Urinary bladder (tissue), 4 donors: ENCODE results near the gene NACC2. TPM values are rescaled to one million over a fixed set of nuclear protein-coding genes. Genes with fewer than 3 reads are reported as not detected.

Experiments used
- DNase-seq: peaks from one replicate; pipeline ENCODE4 v3.0.0-alpha.2; 2015; ENCODE audit errors: extremely low spot score
- H3K27ac ChIP-seq: one replicate; pipeline ENCODE4 v1.5.1; 2013; ENCODE audit warnings: low read depth, mild to moderate bottlenecking, moderate library complexity
- H3K36me3 ChIP-seq: one replicate; pipeline ENCODE4 v1.6.1; 2013; ENCODE audit warnings: mild to moderate bottlenecking, moderate library complexity; ENCODE audit not compliant: insufficient read depth
- H3K4me1 ChIP-seq: one replicate; pipeline ENCODE4 v1.6.1; 2013; ENCODE audit warnings: mild to moderate bottlenecking, moderate library complexity; ENCODE audit not compliant: insufficient read depth
- H3K4me3 ChIP-seq: one replicate; pipeline ENCODE4 v1.5.1; 2013; ENCODE audit warnings: low read depth, low read length
- WGBS: extraction: QIAGEN DNeasy Blood & Tissue Kit; methylation state at CpG from one replicate; pipeline ENCODE4 v1.1.7; 2013; 5-methylcytosine and 5-hydroxymethylcytosine counted together
- polyA plus RNA-seq: library from polyadenylated mRNA; stranded (reverse); fragments of 200-250 nt; gene quantifications from one replicate; pipeline ENCODE4 v1.2.3, GENCODE V29; 2013
- total RNA-seq: library from RNA; depleted of rRNA; stranded (reverse); fragments of >200 nt; gene quantifications from one replicate; pipeline ENCODE4 v1.2.3, GENCODE V29; 2014
- donor health status: healthy with polysubstance abuse.
- donor health status: healthy.

Gene NACC2
- total and polyA plus RNA-seq, 2 donors: 14.9 to 54.1 TPM

- no peak for DNase-seq
- H3K36me3 ChIP-seq: no peaks in the 10 kb centered on the region
- H3K27ac ChIP-seq: no peak overlapping the region
- no peaks in the 10 kb centered on the region for H3K4me1 ChIP-seq
- 94% methylated on average over 11 of the region's 11 CpGs for WGBS
- no peak overlapping the region for H3K4me3 ChIP-seq
Measured at GRCh38 chr9:136002215-136002614, 92.9 kb downstream of the NACC2 start.

DNA sequence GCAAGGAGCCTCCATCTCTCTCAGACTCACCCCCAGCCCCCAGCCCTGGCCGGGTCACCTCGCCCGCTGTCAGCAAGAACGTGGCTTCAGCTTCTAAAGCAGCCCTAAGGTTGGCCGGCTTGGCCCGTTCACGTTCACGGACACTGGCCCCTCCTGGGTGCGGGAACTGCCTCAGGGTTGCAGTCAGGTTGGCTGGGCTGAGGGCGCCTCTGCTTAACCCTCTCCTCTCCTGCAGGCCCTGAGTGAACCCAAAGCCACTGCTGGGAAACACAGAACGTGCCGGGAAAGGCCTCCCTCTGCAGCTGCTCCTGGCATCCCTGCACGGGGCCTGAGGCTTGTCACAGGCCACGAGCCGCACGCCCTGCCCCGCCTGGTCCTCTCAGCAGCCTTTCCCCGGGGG, 93.9 kb downstream of the NACC2 start:
- no peaks in the 10 kb centered on the region for H3K4me1 ChIP-seq
- WGBS: 59% methylated on average over 18 of the region's 18 CpGs
- DNase-seq: no peak

GRCh38 chr9:135998410-135999071, 96.5 kb downstream of the NACC2 start:
- no peak overlapping the region for H3K4me3 ChIP-seq
- no peak overlapping the region for H3K27ac ChIP-seq
- H3K4me1 ChIP-seq: no peaks in the 10 kb centered on the region
- DNase-seq: no peak
- no peaks in the 10 kb centered on the region for H3K36me3 ChIP-seq
- WGBS: 95% methylated on average over 16 of the region's 16 CpGs

More for the DNA sequence above, 93.9 kb downstream of the NACC2 start:
- Histone ChIP-seq H3K36me3 (no peaks in the 10 kb centered on the region), H3K4me3 (no peak overlapping the region), H3K27ac (no peak overlapping the region)

DNA sequence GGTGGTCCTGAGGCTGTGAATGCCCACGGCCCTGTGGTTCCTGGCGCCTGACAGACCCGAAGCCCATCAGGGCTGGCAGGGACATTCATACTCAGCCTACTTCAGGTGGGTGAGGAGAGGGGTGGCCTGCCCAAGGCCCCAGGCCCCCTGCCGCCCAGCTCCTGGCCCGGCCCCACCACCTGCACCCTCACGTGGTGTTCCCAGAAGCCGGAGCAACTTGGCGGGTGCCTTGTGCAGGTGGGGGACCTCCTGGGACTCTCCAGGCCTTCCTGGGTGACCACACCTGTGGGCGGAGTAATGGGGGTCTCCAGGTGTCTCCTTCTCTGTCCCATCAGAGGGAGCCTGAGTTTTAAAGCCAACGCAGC, 97.1 kb downstream of the NACC2 start:
- WGBS: 86% methylated on average over 10 of the region's 10 CpGs
- Histone ChIP-seq H3K27ac (no peak overlapping the region), H3K36me3 (no peaks in the 10 kb centered on the region), H3K4me1 (no peaks in the 10 kb centered on the region), H3K4me3 (no peak overlapping the region)
- DNase-seq: no peak

DNA sequence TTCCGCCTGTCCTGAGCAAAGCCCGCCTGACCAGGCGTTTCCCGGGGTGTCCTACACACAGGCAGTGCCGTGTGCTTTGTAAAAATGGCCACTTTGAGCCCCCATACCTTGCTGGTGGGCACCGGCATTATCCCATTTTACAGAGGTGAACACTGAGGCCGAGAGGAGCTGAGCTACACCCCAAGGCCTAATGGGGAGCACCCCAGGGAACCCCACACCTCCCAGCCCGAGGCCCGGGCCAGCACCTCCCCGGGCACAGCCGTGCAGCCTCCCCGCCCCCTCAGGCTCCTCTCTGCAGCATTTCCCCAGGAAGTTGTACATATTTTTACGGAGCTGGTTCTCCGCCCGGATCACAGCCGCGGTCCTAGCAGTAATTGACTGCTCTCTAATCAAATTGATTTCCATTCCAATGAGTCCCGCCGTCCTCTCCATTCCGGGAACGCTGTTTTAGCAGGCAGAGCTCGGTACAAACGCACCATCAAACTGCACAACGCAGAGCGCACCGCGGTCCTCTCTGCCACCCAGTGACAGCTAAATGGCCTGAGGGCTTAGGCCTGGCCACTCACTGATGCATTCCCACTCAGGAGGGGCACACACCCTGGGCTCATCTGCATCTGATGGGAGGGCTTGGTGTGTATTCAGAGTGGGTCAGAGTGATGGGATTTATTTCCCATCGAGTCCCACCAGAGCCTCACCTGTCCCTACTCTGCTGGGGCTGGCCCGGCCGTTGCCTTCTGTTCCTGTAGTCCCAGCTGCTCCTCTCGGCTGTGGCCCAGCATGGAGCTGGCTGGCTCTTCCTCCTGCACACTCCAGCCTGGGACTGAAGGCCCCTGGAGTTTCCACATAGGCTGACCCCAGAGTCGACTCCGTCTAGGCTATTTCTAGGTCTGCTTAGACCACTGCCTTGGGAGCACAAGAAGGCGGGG, 97.7 kb downstream of the NACC2 start:
- H3K4me1 ChIP-seq: no peaks in the 10 kb centered on the region
- H3K27ac ChIP-seq: no peak overlapping the region
- no peaks in the 10 kb centered on the region for H3K36me3 ChIP-seq
- H3K4me3 ChIP-seq: no peak overlapping the region
- DNase-seq: no peak
- 82% methylated on average over 34 of the region's 34 CpGs for WGBS

DNA sequence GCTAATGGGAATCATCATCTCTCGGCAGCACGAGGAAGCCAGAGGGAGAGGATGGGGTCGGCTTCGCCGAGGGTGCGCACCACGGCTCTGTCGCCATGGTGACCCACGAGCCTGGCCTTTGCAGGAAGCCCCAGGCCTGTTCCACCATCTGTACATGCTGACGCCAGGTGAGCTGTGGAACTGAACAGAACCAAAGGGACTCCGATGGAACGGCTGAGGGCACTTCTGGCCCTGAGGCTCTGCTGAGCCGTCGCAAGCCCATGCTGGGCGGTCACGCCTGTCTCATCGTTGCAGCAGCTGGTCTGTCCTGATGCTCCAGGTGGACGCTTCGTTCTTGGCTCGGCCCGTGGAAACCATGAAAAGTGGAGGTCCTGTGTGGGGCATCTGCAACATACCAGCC, 99.3 kb downstream of the NACC2 start:
- no peaks in the 10 kb centered on the region for H3K36me3 ChIP-seq
- no peak overlapping the region for H3K27ac ChIP-seq
- no peak for DNase-seq
- H3K4me1 ChIP-seq: no peaks in the 10 kb centered on the region
- 95% methylated on average over 21 of the region's 21 CpGs for WGBS
- H3K4me3 ChIP-seq: no peak overlapping the region

DNA sequence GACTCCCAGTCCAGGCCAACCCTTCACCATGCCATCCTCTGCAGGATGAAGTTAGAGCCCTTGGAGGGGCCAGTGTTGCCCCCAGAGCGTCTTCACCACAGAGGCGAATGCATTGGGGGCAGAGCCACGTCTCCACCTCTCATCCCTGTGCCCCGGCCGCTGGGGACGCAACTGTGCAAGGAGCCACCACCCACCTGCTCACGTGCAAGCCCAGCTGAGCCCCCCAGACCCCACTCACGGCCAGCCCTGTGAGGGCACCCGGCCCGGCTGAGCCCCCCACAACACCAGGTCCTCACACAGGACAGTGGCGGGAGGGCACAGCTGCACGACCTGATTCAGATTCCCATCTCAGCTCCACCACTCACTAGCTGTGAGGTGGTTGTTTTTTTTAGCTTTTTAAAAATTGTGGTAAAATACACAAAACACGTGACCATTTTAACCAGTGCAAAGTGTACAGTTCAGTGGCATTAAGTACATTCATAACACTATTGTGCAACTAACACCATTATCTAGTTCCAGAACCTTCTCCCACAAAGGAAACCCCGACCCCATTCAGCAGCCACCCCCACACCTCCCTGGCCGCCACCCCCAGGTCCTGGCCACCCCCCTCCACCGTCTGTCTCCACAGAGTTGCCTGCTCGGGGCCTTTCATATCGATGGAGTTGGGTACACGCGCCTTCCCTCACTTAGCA, 100.4 kb downstream of the NACC2 start:
- 82% methylated on average over 20 of the region's 20 CpGs for WGBS
- H3K36me3 ChIP-seq: no peaks in the 10 kb centered on the region
- no peaks in the 10 kb centered on the region for H3K4me1 ChIP-seq
- DNase-seq: no peak
- H3K27ac ChIP-seq: no peak overlapping the region
- no peak overlapping the region for H3K4me3 ChIP-seq

DNA sequence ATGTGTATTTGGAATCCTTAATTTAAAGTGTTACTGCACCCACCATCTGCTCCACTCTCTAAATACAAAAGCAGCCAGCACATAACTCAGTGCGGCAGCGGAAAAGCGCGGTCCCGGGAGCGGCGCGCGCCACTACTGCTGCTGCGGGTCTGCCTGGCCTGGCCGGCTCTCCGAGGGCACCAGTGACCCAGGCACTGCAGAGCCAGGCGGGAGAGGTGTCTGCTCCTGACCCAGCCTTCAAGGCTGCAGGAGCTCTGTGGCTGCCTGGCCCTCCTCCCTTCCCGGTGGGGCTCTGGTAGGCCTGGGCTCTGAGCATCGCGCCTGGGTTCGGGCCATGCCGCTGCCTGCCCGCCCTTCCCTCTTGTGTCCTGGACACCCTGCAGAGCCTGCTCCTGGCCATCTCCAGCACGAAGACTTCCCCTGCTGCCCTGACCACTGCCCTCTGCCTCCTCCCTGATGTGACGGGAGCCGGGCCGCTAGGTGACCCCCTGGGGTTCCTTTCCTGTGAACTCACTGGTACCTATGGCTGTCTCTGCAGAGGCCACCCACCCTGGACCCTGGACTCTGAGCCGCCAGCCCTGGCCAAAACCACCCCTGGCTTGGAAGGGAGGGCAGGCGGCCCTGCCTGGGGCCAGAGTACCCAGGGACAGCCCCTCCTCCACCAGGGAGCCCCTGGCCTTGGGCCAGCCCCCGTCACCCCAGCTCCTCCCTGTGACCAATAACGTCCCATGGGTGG, 101.2 kb downstream of the NACC2 start:
- Histone ChIP-seq H3K4me3 (no peak overlapping the region), H3K36me3 (no peaks in the 10 kb centered on the region), H3K27ac (no peak overlapping the region), H3K4me1 (no peaks in the 10 kb centered on the region)
- no peak for DNase-seq
- 88% methylated on average over 27 of the region's 27 CpGs for WGBS

- no peaks in the 10 kb centered on the region for H3K4me1 ChIP-seq
- no peak for DNase-seq
- no peaks in the 10 kb centered on the region for H3K36me3 ChIP-seq
- H3K27ac ChIP-seq: peak overlapping the region; percentile 73
- 73% methylated on average over 13 of the region's 13 CpGs for WGBS
- no peak overlapping the region for H3K4me3 ChIP-seq
Measured at GRCh38 chr9:135993409-135993742, 101.7 kb downstream of the NACC2 start.

DNA sequence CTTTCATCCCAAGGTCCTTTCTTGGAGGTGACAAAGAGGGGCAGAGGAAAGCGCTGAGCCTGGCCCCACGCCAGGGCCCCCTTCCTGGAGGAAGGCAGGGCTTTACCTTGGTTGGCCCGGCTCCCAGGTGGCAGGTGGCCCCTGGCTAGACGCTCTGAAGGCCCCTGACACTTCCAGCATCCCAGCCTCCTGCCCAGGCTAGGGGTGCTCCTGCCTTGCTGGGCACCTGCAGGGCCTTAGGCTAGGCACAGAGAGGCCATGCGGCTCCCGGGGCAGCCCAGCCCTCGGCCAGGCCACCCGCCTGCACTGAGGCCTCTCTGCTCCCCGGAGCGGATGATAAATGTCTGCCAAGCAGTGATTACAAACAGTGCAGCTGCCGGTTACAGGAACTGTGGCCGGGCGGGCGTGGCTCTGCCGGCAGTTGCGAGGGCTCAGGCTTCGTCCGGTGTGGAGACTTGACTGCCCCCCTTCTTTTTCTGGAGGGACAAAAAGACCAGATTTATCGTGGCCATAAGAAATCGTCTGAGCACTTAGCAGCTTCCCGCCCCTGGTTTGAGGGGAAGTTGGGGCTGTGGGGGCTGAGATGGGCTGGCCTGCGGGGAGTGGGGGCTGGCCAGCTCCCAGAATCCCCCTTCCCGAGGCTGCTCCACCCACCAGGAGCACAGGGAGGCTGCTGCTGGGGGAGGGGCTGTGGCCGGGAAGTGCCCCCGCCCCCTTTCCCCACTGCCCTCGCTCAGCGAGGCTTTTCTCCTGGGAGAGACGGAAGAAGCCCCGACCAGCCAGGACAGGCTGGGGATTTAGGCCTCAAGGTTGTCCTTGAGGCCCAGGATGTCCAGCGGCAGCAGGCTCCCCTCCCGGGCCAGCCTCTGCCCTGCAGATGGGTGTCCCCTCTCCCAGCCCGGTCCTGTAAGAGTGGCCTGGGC, 102.3 kb downstream of the NACC2 start:
- Histone ChIP-seq H3K27ac (peak overlapping the region; percentile 73), H3K4me3 (no peak overlapping the region), H3K36me3 (no peaks in the 10 kb centered on the region), H3K4me1 (no peaks in the 10 kb centered on the region)
- WGBS: 6% methylated on average over 32 of the region's 32 CpGs
- DNase-seq: peak; percentile 62

GRCh38 chr9:135991771-135992170, 103.3 kb downstream of the NACC2 start:
- Histone ChIP-seq H3K27ac (no peak overlapping the region), H3K4me1 (no peaks in the 10 kb centered on the region), H3K36me3 (no peaks in the 10 kb centered on the region), H3K4me3 (no peak overlapping the region)
- 86% methylated on average over 18 of the region's 18 CpGs for WGBS
- DNase-seq: no peak

DNA sequence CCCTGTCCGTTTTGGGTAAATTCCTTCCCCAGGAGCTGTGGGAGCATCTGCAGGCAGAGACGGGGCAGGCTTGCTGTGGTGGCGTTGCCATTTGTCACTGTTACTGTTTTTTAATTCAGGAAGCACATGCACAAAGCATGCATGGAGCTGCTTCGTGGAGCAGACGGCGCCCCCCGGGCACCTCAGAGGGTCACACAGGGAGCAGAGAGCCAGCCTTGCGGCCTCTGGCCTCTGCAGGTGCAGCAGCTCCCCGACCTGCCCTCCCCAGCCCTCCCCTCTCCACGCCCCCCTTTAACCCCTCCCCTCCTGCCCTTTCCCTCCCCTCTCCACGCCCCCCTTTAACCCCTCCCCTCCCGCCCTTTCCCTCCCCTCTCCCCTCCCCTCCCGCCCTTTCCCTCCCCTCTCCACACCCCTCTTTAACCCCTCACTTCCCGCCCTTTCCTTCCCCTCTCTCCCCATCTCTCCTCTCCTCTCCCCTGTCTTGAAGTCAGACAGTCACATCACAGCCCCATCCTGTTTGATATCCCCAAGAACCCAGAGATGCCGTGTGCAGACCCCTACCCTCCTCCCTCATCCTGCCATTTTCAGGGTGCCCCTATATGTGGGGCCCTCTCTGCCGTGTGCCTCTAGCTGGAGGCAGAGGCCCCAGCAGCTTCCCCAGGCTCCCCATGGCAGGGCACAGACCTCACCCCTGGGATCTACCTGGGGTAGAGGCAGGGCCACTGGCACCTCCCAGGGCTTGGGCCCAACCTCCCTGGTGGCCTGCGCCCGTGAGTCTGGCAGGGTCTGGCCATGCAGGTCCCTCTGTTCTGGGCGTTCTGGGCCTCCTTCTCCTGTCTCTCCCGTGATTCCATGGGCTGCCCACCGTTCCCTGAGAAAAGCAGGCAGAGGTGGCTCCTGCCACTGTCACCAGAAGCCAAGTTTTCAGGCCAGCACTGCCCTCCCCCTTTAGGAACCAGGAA, 104.3 kb downstream of the NACC2 start:
- 36% methylated on average over 21 of the region's 21 CpGs for WGBS
- H3K36me3 ChIP-seq: no peaks in the 10 kb centered on the region
- no peaks in the 10 kb centered on the region for H3K4me1 ChIP-seq
- no peak overlapping the region for H3K27ac ChIP-seq
- no peak for DNase-seq
- H3K4me3 ChIP-seq: no peak overlapping the region
